Stimulated activated CD4-positive, alpha-beta T cell treated with anti-CD3 and anti-CD28 coated beads, TNF-alpha, amount 100 ng/mL, for 24 hours (primary cell): ENCODE measurements around the gene PBX4.

ENCODE experiments used
- DNase-seq, 3 experiments: peaks; one replicate each; pipeline ENCODE4 v3.0.0-alpha.2; 2020; ENCODE audit warnings: low read depth in 3 of 3

PBX4 gene

DNA sequence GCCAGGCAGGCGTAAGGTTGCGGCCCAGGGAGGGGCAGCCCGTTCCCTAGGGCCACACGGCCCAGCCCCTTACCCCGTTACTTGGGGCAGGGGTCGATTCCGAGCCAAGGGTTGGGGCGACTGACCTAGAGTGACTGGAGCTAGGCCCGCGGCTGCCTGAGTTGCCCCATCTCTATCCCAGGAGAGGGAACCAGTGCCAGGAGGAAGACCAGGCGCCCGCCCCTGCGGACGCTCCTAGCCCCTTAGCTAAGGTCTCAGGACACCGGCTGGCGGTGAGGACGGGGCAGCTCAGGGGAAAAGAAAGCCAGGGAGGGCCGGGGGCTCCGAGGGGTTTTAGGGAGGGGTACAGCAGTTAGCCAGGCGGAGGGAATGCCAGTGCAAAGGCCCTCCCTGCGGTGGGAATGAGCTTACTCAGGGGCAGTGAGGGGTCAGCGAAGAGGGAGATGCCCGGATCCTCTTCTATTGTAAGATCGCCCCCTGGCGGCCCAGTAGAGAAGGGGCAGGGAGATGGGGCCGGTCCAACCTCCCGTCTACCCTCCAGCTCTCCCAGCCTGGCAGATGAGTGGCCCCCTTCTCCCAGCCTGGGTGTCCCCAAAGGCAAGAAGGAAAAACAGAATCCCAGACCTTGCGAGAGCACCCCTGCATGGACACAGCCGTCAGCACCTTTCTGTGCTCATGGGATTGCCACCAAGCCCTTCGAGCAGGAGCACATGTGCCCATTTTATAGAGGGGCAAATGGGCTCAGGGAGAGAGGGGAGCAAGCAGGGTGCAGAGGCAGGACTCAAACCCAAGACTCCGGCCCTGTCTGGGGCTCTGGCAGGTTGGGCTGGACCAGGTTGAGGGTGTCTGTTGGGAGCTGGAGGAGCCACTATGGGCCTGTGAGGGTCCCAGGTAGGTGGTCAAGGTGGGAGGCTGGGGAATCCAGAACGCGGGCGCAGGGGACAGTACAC is 64.1 kb downstream of the PBX4 start:
- DNase-seq, result peak; percentile 34 to 58 (median 43)

DNA sequence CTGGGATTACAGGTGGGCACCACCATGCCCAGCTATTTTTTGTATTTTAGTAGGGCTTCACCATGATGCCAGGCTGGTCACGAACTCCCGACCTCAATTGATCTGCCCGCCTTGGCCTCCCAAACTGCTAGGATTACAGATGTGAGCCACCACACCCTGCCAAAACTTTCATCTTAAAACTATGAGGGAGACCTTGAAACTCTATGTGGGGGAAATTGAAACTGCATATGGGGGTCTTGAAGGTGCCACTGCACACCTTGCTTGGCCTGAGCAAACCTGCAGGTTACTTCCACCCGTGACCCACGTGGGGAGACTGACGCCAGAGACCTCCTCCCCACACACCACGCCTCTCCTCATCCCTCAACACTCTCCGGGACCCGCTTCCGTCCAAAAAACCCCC is 64.8 kb downstream of the PBX4 start:
- no peak for DNase-seq

DNA sequence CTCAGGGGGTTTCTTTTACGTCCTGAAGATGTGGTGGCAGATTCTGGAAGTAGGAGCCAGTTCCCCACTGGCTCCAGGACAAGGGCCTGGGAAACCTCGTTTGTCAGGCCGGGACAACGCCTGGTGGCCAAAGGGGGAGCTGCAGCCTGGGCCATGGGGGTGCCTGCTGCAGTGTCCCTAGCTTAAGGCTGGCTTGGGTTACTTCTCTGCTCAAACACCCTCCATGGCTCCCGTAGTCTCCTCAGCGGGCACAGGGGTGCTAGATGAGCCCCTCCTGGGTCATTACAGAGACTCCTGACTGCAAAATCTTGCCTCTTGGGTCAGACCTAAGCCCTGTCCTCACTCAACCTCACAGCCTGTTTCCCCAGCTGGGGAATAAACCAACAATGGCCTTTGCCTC is 65.7 kb downstream of the PBX4 start:
- peak in 1 of 3 experiments; percentile 30 for DNase-seq

DNA sequence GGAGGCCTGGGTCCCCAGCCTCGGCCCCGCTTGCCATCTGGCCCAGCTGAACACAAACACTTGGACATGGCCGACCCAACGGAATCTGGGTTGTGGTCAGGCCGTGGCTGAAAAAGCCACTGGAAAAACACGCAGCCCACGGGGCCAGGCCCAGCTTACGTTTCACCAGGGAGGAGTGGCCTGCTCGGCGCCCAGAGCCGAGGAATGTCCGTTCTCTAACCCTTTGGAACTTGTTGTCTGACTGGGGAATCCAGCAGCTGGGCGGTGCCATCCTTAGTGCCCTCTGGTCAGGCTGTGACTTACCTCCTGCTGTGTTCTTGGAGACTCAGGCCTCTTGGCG is 66.7 kb downstream of the PBX4 start:
- no peak for DNase-seq

DNA sequence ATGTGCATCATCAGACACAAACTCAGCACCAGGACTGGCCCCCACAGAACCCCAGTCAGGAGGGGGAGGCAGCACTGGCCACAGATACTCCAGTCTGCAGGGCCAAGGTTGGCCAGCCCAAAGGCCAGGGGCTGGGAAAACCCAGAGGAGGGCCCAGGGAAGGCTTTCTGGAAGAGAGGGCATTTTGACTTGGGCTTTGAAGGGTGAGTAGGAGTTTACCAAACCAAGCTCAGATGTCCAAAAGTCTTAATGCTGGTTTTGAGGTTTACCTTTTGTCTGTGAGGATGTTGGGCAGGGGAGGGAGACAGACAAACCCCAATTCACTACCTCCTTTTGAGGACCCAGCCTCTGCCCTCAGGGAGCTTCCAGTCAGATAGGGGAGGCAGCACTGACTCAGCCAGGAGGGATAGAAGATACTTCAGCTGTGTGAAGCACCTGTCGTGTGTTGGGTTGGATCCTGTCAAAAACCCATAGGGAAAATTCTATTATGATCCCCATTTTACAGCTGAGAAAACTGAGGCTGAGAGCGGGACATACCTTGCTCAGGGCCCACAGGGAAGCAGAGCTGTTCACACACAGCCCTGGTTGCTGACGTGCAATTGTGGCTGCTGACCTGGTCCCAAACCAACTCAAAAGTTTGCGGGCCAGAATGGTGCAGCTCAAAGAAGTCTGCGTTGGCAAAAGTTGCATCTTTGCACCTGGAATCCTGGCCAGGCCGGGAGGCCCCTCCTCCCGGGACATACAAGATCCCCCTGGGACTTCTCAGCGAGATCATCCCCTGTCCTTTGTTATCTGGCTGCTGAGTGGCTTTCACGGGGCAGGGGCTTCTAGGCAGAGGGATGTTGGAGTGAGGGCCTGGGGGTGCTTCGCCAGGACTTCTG is 67.3 kb downstream of the PBX4 start:
- no peak for DNase-seq

DNA sequence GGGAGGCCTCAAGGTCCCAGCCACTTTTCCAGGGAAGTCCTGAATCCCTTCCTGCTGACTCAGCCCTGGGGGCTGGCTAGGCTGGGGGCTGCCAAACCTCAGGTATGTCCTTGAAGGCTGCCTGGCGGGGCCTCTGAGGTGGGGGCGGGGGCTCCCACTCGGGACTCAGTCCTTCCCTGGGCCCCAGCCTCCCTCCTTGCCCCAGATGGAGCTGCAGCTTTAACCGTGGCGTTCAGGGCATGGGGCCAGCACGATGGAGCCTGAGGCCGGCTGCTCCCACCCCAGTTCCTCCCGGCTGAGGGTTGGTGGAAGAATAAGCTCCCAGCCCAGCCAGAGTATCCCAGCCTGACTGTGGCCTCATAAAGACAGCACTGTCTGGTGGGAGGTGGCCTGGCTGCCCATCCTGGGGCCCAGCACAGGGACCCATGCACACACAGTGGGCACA is 68.0 kb downstream of the PBX4 start:
- DNase-seq, result no peak

DNA sequence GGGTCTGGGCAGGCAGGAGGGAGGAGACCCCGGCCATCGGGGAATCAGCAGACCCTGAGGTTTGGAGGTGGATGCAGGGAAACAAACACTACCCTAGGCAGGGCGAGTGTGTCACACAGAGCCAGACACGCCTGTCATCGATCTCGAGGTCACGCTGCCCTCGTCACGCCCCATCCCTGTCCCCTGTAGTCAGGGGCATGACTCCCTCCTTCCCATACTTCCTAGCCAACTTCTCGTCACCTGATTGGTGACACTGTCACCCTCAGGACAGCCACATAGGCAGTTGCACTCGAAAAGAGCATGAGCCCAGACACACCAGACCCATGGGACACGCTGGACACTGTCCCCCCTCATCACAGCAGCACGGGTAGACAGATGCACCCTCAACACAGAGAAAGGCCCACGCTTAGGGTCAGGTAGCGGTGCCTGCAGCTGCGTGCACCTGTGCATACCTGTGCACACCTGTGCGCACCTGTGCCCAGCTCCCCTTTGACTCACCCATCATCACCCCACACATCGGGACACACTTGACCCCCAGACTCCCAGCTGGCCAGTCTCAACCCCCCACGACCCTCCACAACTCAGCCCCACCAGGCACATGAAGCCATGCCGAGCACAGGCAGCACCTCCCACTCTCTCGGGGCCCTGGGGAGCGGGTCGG is 68.6 kb downstream of the PBX4 start:
- DNase-seq, result no peak

DNA sequence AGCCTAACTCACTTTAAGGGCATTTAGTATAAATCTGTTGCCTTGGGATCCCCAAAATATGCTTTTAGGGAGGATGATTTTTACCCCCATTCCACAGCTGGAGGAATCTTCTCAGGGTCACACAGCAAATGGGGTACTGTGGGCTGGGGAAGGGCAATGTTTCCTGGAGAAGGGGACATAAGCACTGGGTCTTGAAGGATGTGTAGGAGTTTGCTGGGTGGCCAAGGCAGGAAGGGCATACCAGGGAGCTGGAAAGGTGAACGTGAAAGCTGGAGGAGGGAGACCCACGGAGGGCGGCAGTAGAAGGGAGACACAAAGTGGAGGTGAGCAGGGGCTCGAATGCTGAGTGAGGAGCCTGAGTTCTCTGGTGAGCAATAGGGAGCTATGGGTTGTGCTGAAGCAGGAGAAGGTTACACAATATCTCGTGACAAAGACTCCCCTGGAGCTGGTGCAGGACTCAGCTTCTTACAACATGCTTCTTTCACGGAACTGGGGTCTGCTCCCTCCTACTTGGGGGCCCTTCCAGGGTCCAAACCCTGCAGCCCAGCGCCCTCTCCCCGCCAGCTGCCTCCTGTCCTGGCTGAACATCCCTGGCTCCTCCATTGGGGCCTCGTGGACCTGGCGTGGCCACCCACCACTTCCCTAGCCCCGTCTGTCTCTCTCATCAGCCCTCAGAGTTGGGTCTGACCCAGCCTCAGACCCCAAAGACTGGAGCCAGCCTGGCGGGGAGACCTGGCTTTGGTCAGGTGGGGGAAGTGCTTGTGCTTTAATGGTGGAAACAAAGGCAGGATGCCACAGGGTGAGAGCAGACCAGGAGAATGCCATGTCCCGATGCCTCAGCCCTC is 69.3 kb downstream of the PBX4 start:
- no peak for DNase-seq

DNA sequence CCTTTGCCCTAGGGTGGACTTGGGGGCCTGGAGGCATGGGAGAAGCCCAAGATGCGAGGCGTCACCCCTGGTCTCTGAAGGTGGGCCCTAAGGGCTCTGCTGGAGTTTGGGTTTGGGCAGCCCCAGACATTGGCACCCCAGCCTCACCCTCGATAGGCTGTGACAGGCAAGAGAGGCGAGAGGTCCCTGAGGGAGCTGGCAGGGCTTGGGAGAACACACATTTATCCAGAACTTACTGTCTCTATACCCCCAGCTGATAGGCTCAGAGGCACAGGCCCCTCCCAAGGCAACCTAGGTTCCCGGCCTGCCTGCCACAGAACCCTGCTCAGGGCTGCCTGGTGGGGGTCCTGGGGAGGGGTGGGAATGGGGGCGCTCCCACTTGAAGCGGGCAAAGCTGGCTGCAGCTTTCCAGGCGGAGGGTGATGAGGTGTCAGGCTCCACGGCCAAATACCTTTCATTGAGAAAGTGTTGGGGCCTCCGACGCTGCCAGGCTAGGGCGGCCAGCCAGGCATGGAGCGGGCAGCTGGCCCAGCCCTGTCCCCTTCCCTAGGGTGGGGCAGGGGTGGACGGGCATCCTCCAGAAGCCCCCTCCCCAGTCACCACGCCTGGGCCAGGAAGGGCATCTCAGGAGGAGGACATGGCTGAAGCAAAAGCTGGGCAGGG is 70.7 kb downstream of the PBX4 start:
- DNase-seq, result no peak

DNA sequence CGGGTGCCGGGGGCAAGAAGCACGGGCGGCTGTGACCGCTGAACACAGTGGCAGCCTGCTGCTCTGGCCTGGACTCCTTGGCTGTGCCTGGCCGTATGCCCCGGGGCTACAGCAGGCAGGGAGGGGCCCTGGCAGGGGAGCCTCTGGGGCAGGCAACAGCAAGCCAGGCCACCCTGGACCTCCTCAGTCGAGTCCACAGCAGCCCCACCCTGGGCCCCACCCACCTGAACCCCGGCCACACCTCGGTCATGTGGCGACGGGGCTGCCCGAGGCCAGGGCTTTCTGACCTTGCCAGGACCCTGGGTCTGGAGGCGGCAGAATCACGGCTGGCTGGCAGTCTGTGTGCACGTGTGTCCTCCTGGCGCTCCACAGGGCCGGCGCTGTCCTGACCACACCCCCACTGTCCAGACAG is 71.7 kb downstream of the PBX4 start:
- no peak for DNase-seq

DNA sequence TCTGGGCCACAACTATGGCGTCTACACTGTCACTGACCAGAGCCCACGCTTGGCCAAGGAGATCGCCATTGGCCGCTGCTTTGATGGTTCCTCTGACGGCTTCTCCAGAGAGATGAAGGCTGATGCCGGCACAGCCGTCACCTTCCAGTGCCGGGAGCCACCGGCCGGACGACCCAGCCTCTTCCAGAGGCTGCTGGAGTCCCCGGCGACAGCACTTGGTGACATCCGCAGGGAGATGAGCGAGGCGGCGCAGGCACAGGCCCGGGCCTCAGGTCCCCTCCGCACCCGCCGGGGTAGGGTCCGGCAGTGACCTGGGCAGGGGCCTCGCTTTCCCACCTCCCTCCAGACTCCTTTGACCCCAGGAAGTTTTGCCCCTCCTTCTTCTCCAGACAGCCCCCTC is 72.8 kb downstream of the PBX4 start:
- no peak for DNase-seq

DNA sequence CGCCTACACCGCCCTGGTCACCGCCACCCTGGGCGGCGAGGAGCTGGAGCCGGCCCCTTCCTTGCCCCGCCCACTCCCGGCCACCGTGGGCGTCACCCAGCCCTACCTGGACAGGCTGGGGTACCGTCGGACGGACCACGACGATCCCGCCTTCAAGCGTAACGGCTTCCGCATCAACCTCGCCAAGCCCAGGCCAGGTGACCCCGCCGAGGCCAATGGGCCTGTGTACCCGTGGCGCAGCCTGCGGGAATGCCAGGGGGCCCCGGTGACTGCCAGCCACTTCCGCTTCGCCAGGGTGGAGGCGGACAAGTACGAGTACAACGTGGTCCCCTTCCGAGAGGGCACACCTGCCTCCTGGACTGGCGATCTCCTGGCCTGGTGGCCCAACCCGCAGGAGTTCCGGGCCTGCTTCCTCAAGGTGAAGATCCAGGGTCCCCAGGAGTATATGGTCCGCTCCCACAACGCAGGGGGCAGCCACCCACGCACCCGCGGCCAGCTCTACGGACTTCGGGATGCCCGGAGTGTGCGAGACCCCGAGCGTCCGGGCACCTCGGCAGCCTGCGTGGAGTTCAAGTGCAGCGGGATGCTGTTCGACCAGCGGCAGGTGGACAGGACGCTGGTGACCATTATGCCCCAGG is 73.4 kb downstream of the PBX4 start:
- DNase-seq, result no peak

DNA sequence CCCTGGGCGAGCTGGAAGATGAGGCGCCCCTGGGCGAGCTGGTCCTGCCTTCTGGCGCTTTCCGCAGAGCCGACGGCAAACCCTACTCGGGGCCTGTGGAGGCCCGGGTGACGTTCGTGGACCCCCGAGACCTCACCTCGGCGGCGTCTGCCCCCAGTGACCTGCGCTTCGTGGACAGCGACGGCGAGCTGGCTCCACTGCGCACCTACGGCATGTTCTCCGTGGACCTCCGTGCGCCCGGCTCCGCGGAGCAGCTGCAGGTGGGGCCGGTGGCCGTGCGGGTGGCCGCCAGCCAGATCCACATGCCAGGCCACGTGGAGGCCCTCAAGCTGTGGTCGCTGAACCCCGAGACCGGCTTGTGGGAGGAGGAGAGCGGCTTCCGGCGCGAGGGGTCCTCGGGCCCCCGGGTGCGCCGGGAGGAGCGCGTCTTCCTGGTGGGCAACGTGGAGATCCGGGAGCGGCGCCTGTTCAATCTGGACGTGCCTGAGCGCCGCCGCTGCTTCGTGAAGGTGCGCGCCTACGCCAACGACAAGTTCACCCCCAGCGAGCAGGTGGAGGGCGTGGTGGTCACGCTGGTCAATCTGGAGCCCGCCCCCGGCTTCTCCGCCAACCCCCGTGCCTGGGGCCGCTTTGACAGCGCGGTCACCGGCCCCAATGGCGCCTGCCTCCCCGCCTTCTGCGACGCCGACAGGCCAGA is 74.1 kb downstream of the PBX4 start:
- no peak for DNase-seq

DNA sequence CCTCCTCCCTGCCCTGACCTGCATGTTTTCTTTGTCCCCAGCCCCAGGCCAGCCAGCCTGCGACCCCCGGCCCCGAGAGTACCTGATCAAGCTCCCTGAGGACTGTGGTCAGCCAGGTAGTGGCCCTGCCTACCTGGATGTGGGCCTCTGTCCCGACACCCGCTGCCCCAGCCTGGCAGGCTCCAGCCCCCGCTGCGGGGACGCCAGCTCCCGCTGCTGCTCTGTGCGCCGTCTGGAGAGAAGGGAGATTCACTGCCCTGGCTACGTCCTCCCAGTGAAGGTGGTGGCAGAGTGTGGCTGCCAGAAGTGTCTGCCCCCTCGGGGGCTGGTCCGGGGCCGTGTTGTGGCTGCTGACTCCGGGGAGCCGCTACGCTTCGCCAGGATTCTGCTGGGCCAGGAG is 74.8 kb downstream of the PBX4 start:
- DNase-seq, result no peak

DNA sequence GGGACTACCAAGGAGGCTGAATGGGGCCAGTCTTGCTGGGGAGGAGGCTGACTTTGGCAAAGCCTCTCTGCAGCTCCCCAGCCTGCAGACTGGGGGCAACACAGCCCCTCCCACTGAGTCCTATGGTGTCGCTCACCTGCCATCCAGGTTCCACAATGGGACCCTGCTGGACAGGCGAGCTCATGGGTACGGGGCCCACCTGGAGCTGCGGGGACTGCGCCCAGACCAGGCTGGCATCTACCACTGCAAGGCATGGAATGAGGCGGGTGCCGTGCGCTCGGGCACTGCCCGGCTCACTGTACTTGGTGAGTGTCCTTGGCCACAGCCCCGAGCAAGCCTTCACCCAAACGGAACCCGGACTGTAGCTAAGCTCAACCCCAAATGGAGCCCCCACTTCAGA is 75.4 kb downstream of the PBX4 start:
- no peak for DNase-seq

DNA sequence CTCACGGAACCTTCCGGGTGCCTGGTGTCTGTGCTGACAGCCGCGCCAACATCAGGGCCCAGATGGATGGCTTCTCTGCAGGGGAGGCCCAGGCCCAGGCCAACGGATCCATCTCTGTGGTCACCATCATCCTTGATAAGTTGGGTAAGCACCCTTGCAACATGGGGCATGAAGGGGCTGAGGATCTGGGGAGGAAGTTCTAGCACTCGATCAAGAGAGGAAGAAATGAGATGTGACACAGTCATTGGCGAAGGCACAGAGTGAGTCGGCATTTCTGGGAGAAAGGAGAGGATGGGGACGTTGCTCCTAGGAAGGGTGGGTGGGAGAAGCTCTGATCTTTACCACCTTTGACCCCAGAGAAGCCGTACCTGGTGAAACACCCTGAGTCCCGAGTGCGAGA is 76.0 kb downstream of the PBX4 start:
- no peak for DNase-seq

DNA sequence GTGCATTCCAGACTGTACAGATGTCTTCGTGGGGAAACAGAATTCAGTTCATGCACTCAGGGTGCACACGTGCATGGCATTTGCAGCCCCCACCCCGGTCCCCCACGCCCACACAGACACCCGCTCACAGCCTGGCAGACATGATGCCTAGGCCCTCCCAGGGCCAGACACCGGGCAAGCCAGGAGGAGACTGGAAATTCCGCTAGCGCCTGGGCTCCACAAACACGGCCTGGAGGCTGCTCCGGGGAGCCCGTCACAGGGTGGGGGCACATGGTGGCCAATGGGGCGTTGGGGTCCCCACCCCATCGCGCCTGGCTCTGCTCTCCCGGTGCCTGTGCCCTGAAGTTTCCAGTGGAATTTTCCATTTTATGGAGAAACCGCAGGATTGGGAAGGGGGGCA is 76.9 kb downstream of the PBX4 start:
- no peak for DNase-seq

DNA sequence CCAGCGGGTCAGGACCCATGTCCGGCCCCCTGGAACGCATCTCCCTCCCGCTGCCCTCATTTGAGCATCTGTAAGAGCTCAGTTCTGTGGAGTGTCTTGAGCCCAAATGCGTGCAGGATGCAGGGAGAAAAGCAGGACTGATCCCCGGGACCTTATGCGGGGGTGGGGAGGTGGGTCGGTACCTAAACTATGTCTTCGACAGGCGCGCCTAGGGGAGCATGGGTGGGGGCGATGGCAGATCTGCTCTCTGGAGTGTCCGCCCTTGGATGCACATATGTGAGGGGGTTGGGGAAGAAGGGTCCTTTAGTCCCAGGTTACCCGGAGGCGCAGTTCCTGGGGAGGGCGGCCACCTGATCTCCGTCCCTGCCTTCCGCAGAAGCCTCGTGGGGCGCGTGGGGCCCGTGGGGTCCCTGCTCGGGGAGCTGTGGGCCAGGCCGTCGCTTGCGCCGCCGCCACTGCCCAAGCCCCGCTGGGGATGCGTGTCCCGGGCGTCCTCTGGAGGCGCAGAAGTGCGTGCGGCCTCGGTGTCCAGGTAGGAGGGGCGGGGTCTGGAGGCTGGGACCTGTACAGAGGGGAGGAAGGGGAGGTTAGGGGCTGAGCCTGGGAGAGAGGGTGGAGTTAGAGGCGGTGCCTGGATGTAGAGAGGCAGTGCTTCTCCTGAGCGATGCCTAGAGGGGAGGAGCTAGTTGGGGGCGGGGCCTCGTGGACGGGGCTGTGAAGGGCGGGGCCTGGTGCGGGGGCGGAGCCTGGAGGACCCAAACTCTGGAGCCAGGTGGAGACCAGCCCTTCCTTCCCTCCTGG is 77.6 kb downstream of the PBX4 start:
- DNase-seq, result peak; percentile 52 to 83 (median 55)
